Astrocyte (in vitro differentiated cells and primary cell): Measurements from ENCODE around the gene CYREN.

Experiments
- CTCF ChIP-seq: IDR thresholded peaks from 2 replicates; pipeline ENCODE4 v1.5.1; 2011; ENCODE audit warnings: low read depth, mild to moderate bottlenecking, inconsistent platforms, low read length, moderate library complexity; ENCODE audit not compliant: insufficient read depth
- EZH2 ChIP-seq: IDR thresholded peaks from 2 replicates; pipeline ENCODE4 v1.6.1; 2012; ENCODE audit warnings: mild to moderate bottlenecking, low read length, inconsistent platforms; ENCODE audit not compliant: insufficient read depth

DNA sequence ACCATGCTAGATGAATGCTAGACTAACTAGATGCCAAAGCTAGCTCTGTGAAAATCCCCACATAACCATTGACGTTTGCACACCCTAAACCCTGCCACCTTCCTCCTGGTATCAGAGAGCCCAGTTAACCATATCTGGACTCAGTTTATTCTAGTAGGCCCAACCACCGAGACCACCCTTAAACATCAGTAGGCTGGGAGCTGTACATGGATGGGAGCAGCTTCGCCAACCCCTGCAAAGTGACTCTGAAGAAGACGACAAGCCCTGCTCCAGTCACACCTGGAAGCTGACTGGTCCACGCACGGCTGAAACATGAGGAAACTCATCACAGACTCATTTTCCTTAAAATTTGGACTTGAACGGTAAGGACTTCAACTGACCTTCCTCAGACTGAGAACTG lies 4.4 kb upstream of the CYREN start:
- TF ChIP-seq CTCF (no peak), EZH2 (no peak)
